Occipital lobe (tissue), 2 donors: ENCODE data around the gene PNMA8A. TPM values are rescaled to one million over a fixed set of nuclear protein-coding genes. Genes with fewer than 3 reads are reported as not detected.

ENCODE experiments used
- DNase-seq: peaks from one replicate; lab custom pipeline; 2025; lab: John Stamatoyannopoulos, UW
- total RNA-seq: library from RNA; depleted of rRNA; stranded (reverse); fragments of >200 nt; gene quantifications from one replicate; pipeline ENCODE4 v1.2.3, GENCODE V29; 2014

PNMA8A gene
- total RNA-seq, 1 donor from 2014 or later = 58.5 TPM

DNA sequence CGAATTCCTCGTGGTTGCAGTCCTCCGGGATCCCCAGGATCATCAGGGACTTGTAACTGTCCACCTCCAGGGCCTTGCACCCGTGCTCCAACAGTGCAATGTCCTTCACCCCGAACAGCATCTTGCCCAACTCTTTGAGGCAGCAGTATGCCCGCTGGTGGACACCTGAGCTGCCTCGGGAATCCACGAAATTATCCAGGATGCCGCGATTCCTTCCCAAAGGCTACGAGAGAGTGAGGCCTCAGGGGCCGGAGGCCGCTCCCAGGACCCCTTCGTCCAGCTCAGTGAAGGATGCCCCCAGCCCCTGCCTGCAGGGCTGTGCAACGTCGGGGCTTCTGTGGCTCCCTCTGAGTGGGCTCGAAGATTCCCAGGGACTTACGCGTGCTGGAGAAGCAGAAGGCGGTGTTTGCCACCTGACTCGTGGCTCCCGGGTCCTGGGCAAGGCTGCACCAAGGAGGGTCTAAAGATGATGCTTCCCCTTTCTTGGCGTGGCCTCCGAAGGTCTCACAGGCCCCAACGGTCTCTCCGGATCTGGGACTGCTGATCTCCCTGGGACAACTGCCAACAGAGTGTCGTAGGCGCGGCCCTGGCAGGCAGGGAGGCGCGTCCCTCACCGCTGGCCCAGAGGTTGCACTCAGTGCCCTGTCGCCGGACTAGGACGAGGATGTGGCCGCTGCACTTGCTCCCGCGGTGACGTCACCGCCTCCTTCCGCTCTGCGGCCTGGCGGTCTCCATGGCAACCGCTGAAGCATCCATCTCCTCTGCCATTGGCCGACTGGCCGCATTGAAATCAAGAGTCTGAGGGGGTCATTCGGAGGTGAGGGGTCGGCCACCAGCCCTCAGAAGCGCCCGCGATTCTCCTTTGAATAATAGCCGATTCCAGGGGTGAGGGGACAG lies 42.9 kb downstream of the PNMA8A start, which contains the start of gene PNMA8C:
Gene PNMA8C, minus strand, starts transcription at position 698 of the 897 bp plus-strand sequence. Its CDS starts 577 bp downstream, at position 121.
- DNase-seq = peak; percentile 81

DNA sequence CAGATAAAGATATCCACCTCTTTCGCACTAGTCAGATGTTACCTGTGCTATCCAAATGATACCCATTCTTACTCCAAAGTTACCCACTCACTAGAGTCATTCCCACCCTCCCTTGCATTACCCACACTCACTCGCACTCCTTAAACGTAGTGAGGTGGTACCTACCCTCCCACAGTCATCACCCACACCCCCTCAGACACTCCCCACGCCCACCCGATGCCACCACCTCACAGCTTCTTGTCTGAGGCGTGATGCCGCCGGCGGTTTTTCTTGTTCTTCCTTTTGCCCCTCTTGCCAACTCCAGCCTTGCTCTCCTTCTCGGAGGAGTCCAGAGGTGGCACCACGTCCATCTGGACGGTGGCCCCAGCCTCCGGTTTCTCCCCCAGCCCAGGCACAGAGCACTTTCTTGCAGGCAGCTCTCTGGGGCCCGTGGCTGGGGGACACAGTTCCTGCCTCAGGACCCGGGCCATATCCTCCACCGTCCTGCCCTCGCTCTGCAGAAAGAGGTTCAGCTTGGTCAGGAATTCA lies 43.8 kb downstream of the PNMA8A start:
- DNase-seq = no peak

DNA sequence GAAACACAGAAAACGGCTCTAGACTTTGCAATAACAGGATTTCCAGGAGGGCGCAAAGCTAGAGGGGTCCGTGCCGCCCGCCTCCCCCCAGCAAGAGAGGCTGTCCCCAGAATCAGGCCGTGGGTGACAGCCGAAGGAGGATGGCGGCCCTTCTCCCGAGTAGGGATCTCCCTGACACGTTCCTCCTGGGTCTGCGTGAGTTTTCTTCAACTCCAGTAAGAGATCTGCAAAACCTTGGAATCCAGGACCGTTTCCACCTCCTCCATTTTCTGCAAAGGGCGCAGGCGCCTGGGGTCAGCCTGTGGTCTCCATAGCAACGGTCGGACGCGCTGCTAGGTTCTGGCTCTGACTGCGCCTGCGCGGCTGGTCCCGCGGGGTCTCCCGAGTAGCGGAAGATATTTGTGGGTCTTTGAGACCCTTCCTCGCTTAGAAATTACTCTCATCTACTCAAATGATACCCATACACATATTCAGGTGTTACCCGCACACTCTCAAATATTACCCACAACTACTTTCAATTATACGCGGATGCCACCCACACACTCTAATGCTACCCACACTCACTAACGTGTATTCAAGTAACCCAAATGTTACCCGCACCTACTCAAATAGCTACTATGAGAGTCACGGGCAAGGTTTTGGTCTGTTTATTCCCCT lies 44.7 kb downstream of the PNMA8A start:
- peak; percentile 50 for DNase-seq

DNA sequence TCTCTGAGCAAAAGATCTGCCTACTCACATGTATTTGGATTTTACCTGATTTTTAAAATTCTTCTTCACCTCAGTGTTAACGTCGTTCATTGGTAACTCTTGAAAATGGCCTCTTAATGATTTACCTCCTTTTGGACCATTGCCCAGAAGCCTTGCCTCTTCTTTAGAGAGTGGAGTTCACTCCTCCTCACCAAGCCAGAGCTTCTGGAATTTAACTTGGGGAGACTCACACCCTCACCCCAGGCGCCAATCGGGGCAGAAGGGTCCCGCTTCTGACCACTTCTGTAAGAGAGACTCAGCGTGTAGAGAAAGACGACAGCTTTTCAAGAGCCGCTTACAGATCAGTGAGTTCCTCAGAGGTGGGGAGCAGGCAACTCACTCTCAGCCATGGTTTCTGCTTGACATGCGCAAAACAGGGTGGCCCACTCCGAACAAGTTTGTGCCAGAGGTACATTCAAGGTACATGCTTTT lies 45.3 kb downstream of the PNMA8A start:
- no peak for DNase-seq

DNA sequence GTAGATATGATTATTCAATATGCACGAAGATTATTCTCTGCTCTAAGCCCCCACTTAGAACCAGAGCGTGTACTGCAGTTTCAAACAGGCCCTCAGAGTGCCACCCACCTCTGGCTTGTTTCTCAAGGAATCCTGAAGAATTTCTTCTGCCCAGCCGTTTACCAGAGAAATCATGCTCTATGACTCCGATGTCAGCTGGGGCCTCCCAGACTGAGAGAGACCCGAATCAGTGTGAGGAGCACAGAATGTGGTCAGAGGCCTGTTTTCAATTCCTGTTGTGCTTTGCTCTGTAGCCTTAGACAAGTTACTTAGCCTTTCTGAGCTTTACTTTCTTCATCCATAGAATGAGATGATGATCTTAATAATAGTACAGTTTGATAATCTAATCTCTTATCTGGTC lies 48.2 kb downstream of the PNMA8A start:
- DNase-seq = no peak

DNA sequence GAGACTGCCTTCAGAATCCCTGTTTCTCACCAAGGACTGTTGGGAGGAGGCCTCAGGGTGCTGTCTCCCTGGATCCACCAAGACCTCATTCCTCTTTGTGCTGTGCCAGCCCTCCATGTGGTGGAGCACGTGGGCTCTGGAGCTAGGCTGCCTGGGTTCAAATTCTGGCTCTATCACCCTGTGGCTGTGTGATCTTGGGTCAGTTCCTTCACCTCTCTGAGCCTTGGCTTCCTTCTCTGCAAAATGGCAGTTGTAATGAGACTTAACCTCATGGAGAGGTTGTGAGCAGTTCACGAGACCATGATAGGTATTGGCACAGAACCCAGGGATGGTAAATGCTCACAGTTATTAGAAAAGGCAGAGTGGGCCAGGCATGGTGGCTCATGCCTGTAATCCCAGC lies 49.0 kb downstream of the PNMA8A start:
- no peak for DNase-seq

DNA sequence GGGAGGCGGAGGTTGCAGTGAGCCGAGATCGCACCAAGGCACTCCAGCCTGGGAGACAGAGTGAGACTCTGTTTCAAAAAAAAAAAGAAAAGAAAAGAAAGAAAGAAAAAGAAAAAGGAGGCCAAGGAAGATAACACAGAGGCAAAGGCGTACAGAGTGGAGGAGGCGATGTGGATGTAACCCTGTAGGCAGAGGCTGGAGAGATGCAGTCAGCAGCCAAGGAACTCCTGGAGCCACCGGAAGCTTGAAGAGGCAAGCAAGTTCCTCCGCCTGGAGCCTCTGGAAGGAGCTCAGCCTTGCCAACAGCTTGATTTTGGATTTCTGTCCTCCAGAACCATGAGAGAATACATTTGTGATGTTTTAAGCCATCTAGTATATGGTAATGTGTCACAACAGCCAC lies 51.3 kb downstream of the PNMA8A start:
- no peak for DNase-seq

Other genes with a start within 250 kb of the PNMA8A start
- not detected for gene IGFL1, start 241.8 kb downstream of the PNMA8A start, total RNA-seq
- 6.4 TPM for gene HIF3A, start 174.5 kb downstream of the PNMA8A start, total RNA-seq
- 53.0 TPM for gene PPP5C, start 124.5 kb downstream of the PNMA8A start, total RNA-seq
- gene CCDC8, start 58.0 kb downstream of the PNMA8A start, total RNA-seq = 4.7 TPM
- 25.3 TPM for gene PNMA8C, start 42.6 kb downstream of the PNMA8A start, total RNA-seq
- gene PNMA8B, start 24.3 kb upstream of the PNMA8A start, total RNA-seq = 17.5 TPM
- 224 TPM for gene CALM3, start 129.8 kb upstream of the PNMA8A start, total RNA-seq
- gene PTGIR, start 153.5 kb upstream of the PNMA8A start, total RNA-seq = not detected
- gene GNG8, start 164.6 kb upstream of the PNMA8A start, total RNA-seq = not detected
- 14.5 TPM for gene DACT3, start 189.6 kb upstream of the PNMA8A start, total RNA-seq
- gene PRKD2, start 245.6 kb upstream of the PNMA8A start, total RNA-seq = 4.7 TPM